Esophagus muscularis mucosa (tissue), 3 donors: ENCODE data around the gene PDZRN3.

Experiments
- CTCF ChIP-seq, 3 experiments: fragments of 200-600 bp in 2 of 3; fragments of 450-650 bp in 1 of 3; sonication (generic) in 2 of 3; IDR thresholded peaks; one replicate each; pipeline ENCODE4 v1.5.1; 2017 to 2019; ENCODE audit warnings: antibody characterized with exemption in 3 of 3, mild to moderate bottlenecking in 2 of 3, moderate library complexity in 1 of 3
- POLR2A ChIP-seq: fragments of 450-650 bp; IDR thresholded peaks from one replicate; pipeline ENCODE4 v1.6.1; 2017; ENCODE audit warnings: antibody characterized with exemption, moderate library complexity, mild to moderate bottlenecking, low read depth
- POLR2AphosphoS5 ChIP-seq, 2 donors: sonication (generic); formaldehyde crosslinking; IDR thresholded peaks; one replicate each; pipeline ENCODE4 v1.6.1; 2017; ENCODE audit warnings: antibody characterized with exemption in 2 of 2

GRCh38 chr3:73384091-73384906 lies 240.4 kb downstream of the PDZRN3 start:
- TF ChIP-seq POLR2AphosphoS5 (IDR thresholded peaks at IDR 0.05): no peak
- TF ChIP-seq POLR2A: no peak
- no peak for TF ChIP-seq CTCF (IDR thresholded peaks at IDR 0.05)
